K562 (cell line): ENCODE measurements around the gene MTARC2. TPM values are rescaled to one million over a fixed set of nuclear protein-coding genes. Genes with fewer than 3 reads are reported as not detected.

Source experiments
- ATAC-seq: fragments of 200-7000 bp; cut with Tn5 transposase; 3 replicates; pipeline ENCODE4 v1.9.1; 2020; ENCODE audit warnings: moderate library complexity
- BruUV-seq: library from RNA; stranded (reverse); fragments of 400-500 nt; replicated peaks from 2 replicates; lab custom pipeline; 2021; lab: Mats Ljungman, UMichigan
- CTCF ChIA-PET: fragments of 300-600 bp; formaldehyde crosslinking; extraction: SDS; loops from one replicate; lab custom pipeline; 2021; ENCODE audit warnings: low intra/inter-chr PET ratio; lab: Yijun Ruan, JAX
- POLR2A ChIA-PET: fragments of 300-600, 350-650 bp; sonication (Branson Sonifier 250); formaldehyde crosslinking; extraction: SDS; loops from one replicate; lab custom pipeline; 2021; ENCODE audit warnings: antibody characterized with exemption, inconsistent platforms; lab: Yijun Ruan, JAX
- DNase-seq, 4 experiments: peaks; one replicate each; pipeline versions ENCODE4 v3.0.0 to v3.0.0-alpha.2; 2011 to 2018; ENCODE audit warnings: low spot score in 3 of 4, mixed read lengths in 3 of 4; ENCODE audit errors: extremely low read depth in 1 of 4
- FAIRE-seq: peaks from 2 replicates; lab custom pipeline; 2011; peaks lifted over from hg19 to GRCh38; lab: Jason Lieb, UNC
- H2AFZ ChIP-seq: 2 replicates; pipeline ENCODE4 v1.6.0; 2011; ENCODE audit warnings: low read depth, low read length, control low read depth, inconsistent platforms
- H3K27ac ChIP-seq: fragments of 200-600 bp; 3 replicates; pipeline ENCODE4 v1.8.0; 2011; ENCODE audit warnings: low read depth, mild to moderate bottlenecking, control low read depth, inconsistent platforms, low read length, moderate library complexity, mixed read lengths; ENCODE audit errors: extremely low read depth
- H3K27me3 ChIP-seq, 2 experiments: fragments of 300-600 bp in 1 of 2; 2 replicates in 1 of 2; 3 replicates in 1 of 2; pipeline versions ENCODE4 v1.6.0 to v1.8.0; 2011; ENCODE audit warnings: inconsistent platforms in 2 of 2, low read length in 2 of 2, mild to moderate bottlenecking in 1 of 2, mixed read lengths in 1 of 2, moderate library complexity in 1 of 2; ENCODE audit not compliant: control insufficient read depth in 2 of 2, insufficient read depth in 2 of 2
- H3K36me3 ChIP-seq: fragments of 300-600 bp; 3 replicates; pipeline ENCODE4 v1.8.0; 2011; ENCODE audit warnings: mild to moderate bottlenecking, low read length, inconsistent platforms; ENCODE audit not compliant: control insufficient read depth, insufficient read depth
- H3K4me1 ChIP-seq, 2 experiments: fragments of 200-600 bp in 1 of 2; replicated peaks in 1 of 2; 2 replicates in 1 of 2; 3 replicates in 1 of 2; pipeline versions ENCODE4 v1.5.1 to v1.8.0; 2011; ENCODE audit warnings: inconsistent platforms in 2 of 2, low read length in 2 of 2, mild to moderate bottlenecking in 1 of 2, mixed read lengths in 1 of 2, moderate library complexity in 1 of 2; ENCODE audit not compliant: control insufficient read depth in 2 of 2, insufficient read depth in 2 of 2
- H3K4me2 ChIP-seq: 2 replicates; pipeline ENCODE4 v1.6.1; 2011; ENCODE audit warnings: low read length, control low read depth, inconsistent platforms, mixed read lengths; ENCODE audit not compliant: insufficient read depth
- H3K4me3 ChIP-seq: fragments of 200-600 bp; sonication (generic), shearing (Covaris generic); 2 replicates; pipeline ENCODE4 v1.5.1; 2016; ENCODE audit warnings: control low read depth, inconsistent platforms
- H3K79me2 ChIP-seq: fragments of 200-600 bp; 3 replicates; pipeline ENCODE4 v1.8.0; 2011; ENCODE audit warnings: low read length, inconsistent platforms; ENCODE audit not compliant: control insufficient read depth, insufficient read depth
- H3K9ac ChIP-seq, 2 experiments: 2 replicates each; pipeline versions ENCODE4 v1.6.0 to v1.6.1; 2011; ENCODE audit warnings: low read depth in 2 of 2, low read length in 2 of 2, control low read depth in 1 of 2, inconsistent platforms in 1 of 2, mild to moderate bottlenecking in 1 of 2, mixed read lengths in 1 of 2; ENCODE audit not compliant: insufficient read depth in 1 of 2
- H3K9me1 ChIP-seq: one replicate; pipeline ENCODE4 v1.6.0; 2011; ENCODE audit warnings: inconsistent platforms, mild to moderate bottlenecking, low read length, moderate library complexity; ENCODE audit not compliant: control insufficient read depth, insufficient read depth
- H3K9me3 ChIP-seq: replicated peaks from 2 replicates; pipeline ENCODE4 v1.5.1; 2011; ENCODE audit warnings: low read depth, low read length, inconsistent platforms; ENCODE audit not compliant: control insufficient read depth, insufficient read depth
- H4K20me1 ChIP-seq: replicated peaks from 2 replicates; pipeline ENCODE4 v1.6.1; 2011; ENCODE audit warnings: low read length, inconsistent platforms, mixed read lengths; ENCODE audit not compliant: control insufficient read depth, insufficient read depth
- CBX1 ChIP-seq: sonication (generic); IDR thresholded peaks from 2 replicates; pipeline ENCODE4 v1.6.1; 2016; ENCODE audit warnings: antibody characterized with exemption, low read depth, mild to moderate bottlenecking
- HES1 ChIP-seq: fragments of 450-650 bp; IDR thresholded peaks from 2 replicates; pipeline ENCODE4 v1.6.1; 2016; ENCODE audit warnings: low read depth, mild to moderate bottlenecking, moderate library complexity
- MNT ChIP-seq, 2 experiments: fragments of 450-650 bp; conservative IDR thresholded peaks; 2 replicates each; pipeline ENCODE4 v1.6.1; 2017; ENCODE audit warnings: mild to moderate bottlenecking in 2 of 2, moderate library complexity in 2 of 2
- NCOA2 ChIP-seq, 2 experiments: fragments of 450-650 bp; IDR thresholded peaks; 2 replicates each; pipeline ENCODE4 v1.6.1; 2018; ENCODE audit warnings: mild to moderate bottlenecking in 2 of 2, moderate library complexity in 1 of 2; ENCODE audit not compliant: partially characterized antibody in 2 of 2
- PCBP1 ChIP-seq: fragments of 200-400 bp; formaldehyde crosslinking; IDR thresholded peaks from 2 replicates; pipeline ENCODE4 v1.6.1; 2018; ENCODE audit warnings: mild to moderate bottlenecking, low read depth, low read length; ENCODE audit not compliant: poor library complexity, severe bottlenecking
- PPARD ChIP-seq: fragments of 250-450 bp; sonication (Bioruptor Pico); IDR thresholded peaks from 2 replicates; pipeline ENCODE4 v1.8.0; 2022; ENCODE audit warnings: inconsistent platforms, mild to moderate bottlenecking, moderate library complexity
- SRSF1 ChIP-seq: fragments of 200-400 bp; formaldehyde crosslinking; IDR thresholded peaks from 2 replicates; pipeline ENCODE4 v1.6.1; 2017; ENCODE audit warnings: mild to moderate bottlenecking, low read depth, low read length, moderate library complexity
- ZNF398 ChIP-seq: fragments of 250-450 bp; sonication (Bioruptor Pico); IDR thresholded peaks from 2 replicates; pipeline ENCODE4 v1.8.0; 2021; ENCODE audit warnings: moderate library complexity, mild to moderate bottlenecking, inconsistent platforms
- WGBS: fragments of 100-300 bp; shearing (Covaris generic); methylation state at CpG from one replicate; pipeline ENCODE4 v1.1.6; 2016; ENCODE audit warnings: low coverage, mixed read lengths; ENCODE audit not compliant: insufficient coverage; ENCODE audit errors: missing lambda C conversion rate; 5-methylcytosine and 5-hydroxymethylcytosine counted together
- in situ Hi-C: fragments of 300-500 bp; cut with MboI; formaldehyde crosslinking; loops from 4 replicates; pipeline ENCODE4 v1.15.0; 2018; ENCODE audit warnings: inconsistent platforms, mixed read lengths
- intact Hi-C: fragments of 100-400 bp; cut with micrococcal nuclease; formaldehyde crosslinking; loops from 2 replicates; pipeline ENCODE4 v1.14.2; 2022
- polyA plus RNA-seq, 8 experiments: library from polyadenylated mRNA; depleted of rRNA in 4 of 8; stranded (reverse) in 5 of 8; unstranded in 3 of 8; fragments of >200 nt; fragmentation: Nextera tagmentation in 2 of 8; fragmentation: Illumina TruSeq in 1 of 8; extraction: Ambion mirVana in 2 of 8; extraction: Trizol in 1 of 8; gene quantifications; 2 replicates each; pipeline versions ENCODE4 v1.2.1 to v1.2.3, GENCODE V29; 2011 to 2014; ENCODE audit warnings: inconsistent platforms in 1 of 8, missing spikeins in 1 of 8
- total RNA-seq, 7 experiments: library from RNA; depleted of rRNA in 6 of 7; stranded (reverse); fragments of >200 nt in 6 of 7; fragmentation: Illumina TruSeq in 2 of 7; extraction: Trizol in 2 of 7; gene quantifications; 2 replicates each; pipeline versions ENCODE4 v1.2.1 to v1.2.3, GENCODE V29; 2011 to 2021; ENCODE audit warnings: low replicate concordance in 1 of 7
- TF ChIP-seq, protein P1 (sequence below): fragments of 250-450 bp; sonication (Bioruptor Pico); IDR thresholded peaks from 2 replicates; pipeline ENCODE4 v1.6.1; 2021; ENCODE audit warnings: mild to moderate bottlenecking

MTARC2 gene
- total and polyA plus RNA-seq, 9 of the 15 experiments (the other 6 are each of a cell fraction or from before 2014, with no cell fraction given): 0.03 to 0.35 TPM; not detected in 7

GRCh38 chr1:220707160-220707559 lies 41.0 kb upstream of the MTARC2 start:
- no peak overlapping the region for H3K27ac ChIP-seq
- H3K4me3 ChIP-seq: no peak overlapping the region
- no peaks in the 10 kb centered on the region for H3K36me3 ChIP-seq
- H3K9me1 ChIP-seq: no peaks in the 10 kb centered on the region
- no peaks in the 10 kb centered on the region for H3K79me2 ChIP-seq
- POLR2A ChIA-PET: no interaction called here
- DNase-seq: no peak
- CTCF ChIA-PET: interaction anchor here (0.6 kb wide), 1 partner anchor 716 kb away, joined by 3 read pairs; no protein-coding TSS in a partner anchor
- H3K27me3 ChIP-seq: peaks cover 2 to 23% of the 10 kb centered on the region in 2 experiments; a peak in 4 of 5 replicates
- intact Hi-C loops (no loop called here), in situ Hi-C loops (no loop called here)
- no peak for FAIRE-seq
- no peaks in the 10 kb centered on the region for H3K4me1 ChIP-seq
- no peak for ATAC-seq
- H3K9me3 ChIP-seq: no peaks in the 10 kb centered on the region
- no peak overlapping the region for H2AFZ ChIP-seq
- H3K4me2 ChIP-seq: no peak overlapping the region
- no peaks in the 10 kb centered on the region for H4K20me1 ChIP-seq
- H3K9ac ChIP-seq: no peak overlapping the region
- 0% methylated on average over 8 of the region's 10 CpGs for WGBS
- BruUV-seq: no TSS peak
- TF ChIP-seq MNT (conservative IDR thresholded peaks at IDR 0.05) (no peak), SRSF1 (no peak)

DNA sequence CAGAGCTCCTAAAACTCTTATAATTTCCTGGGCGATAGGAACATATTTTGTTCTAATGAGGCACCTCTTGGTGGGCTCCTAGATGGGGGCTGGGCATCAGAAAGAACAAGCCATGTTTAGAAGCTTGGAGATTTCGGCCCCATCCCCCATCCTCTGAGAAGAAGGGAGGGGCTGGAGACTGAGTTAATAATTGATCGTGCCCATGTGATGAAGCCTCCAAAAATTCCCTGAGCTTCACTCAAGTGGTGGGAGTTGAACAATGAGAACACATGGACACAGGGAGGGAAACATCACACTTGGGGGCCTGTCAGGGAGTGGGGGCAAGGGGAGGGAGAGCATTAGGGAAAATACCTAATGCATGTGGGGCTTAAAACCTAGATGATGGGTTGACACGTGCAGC lies 39.9 kb upstream of the MTARC2 start:
- no TSS peak for BruUV-seq
- Histone ChIP-seq H3K36me3 (no peaks in the 10 kb centered on the region), H3K9me3 (no peaks in the 10 kb centered on the region), H3K27ac (no peak overlapping the region), H3K4me2 (no peak overlapping the region), H3K27me3 (peaks cover 0 to 15% of the 10 kb centered on the region in 2 experiments; a peak in 3 of 5 replicates), H3K4me3 (no peak overlapping the region), H4K20me1 (no peaks in the 10 kb centered on the region), H3K4me1 (no peaks in the 10 kb centered on the region), H3K79me2 (no peaks in the 10 kb centered on the region), H3K9ac (no peak overlapping the region), H3K9me1 (no peaks in the 10 kb centered on the region), H2AFZ (no peak overlapping the region)
- no peak for FAIRE-seq
- in situ Hi-C loops (no loop called here), intact Hi-C loops (no loop called here)
- ChIA-PET POLR2A (interaction anchor here (0.7 kb wide), 1 partner anchor 8 kb away, joined by 3 read pairs; no protein-coding TSS in a partner anchor), CTCF (no interaction called here)
- no peak for DNase-seq
- ATAC-seq: no peak
- WGBS: 1% methylated on average over 4 of the region's 4 CpGs
- no peak for TF ChIP-seq HES1
- TF ChIP-seq CBX1: no peak
- no peak for TF ChIP-seq PCBP1
- no peak for TF ChIP-seq NCOA2 (IDR thresholded peaks at IDR 0.05; ENCODE audit: partially characterized antibody in 2 of 2)
- TF ChIP-seq PPARD (CRISPR knock-in tag): no peak
- TF ChIP-seq, protein P1, sequence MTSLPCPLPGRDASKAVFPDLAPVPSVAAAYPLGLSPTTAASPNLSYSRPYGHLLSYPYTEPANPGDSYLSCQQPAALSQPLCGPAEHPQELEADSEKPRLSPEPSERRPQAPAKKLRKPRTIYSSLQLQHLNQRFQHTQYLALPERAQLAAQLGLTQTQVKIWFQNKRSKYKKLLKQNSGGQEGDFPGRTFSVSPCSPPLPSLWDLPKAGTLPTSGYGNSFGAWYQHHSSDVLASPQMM (CRISPR knock-in tag): no peak
- TF ChIP-seq ZNF398 (CRISPR knock-in tag): no peak
